ENCODE data around the gene ZRANB1. TPM values are rescaled to one million over a fixed set of nuclear protein-coding genes. Genes with fewer than 3 reads are reported as not detected.
"Not testable (repeated sequence)": the region's sequence is repeated elsewhere in the genome, so short reads cannot be mapped to it uniquely, and the experiment has no call there.

ZRANB1 gene
- total RNA-seq, result 24.2 TPM
- long read RNA-seq, full-length matches to known transcripts, result 6 of 73 reads
- long read RNA-seq, partial matches to known transcripts, result 3 of 73 reads
- long read RNA-seq, other reads (novel, unspliced or antisense), result 64 of 73 reads

DNA sequence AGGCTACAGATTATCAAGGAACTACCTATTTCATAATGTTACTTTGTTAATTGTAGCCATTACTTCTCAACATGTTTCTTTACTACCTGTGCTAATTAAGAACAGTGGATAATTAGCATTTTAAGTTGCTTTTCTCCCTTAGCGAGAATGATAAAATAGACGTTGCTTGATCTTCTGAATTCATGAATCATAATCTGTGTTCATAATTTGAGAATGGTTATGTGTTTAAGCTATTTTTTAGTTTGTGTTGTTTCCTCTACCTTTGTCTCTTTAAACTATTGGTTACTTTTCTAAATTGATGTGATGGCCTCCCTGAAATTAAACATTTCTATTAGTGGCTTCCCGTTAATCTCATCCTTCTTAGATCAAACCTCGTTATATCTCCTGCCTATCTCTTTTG lies at the start of gene ZRANB1:
Gene ZRANB1, plus strand, starts transcription at position 301 of the 400 bp plus-strand sequence. CDS start 371 bp downstream, outside the sequence.
- intact Hi-C loops (cut with DNase I), result no loop called here
- no peak for DNase-seq
- ATAC-seq (ENCODE audit: poor library complexity), result no peak

DNA sequence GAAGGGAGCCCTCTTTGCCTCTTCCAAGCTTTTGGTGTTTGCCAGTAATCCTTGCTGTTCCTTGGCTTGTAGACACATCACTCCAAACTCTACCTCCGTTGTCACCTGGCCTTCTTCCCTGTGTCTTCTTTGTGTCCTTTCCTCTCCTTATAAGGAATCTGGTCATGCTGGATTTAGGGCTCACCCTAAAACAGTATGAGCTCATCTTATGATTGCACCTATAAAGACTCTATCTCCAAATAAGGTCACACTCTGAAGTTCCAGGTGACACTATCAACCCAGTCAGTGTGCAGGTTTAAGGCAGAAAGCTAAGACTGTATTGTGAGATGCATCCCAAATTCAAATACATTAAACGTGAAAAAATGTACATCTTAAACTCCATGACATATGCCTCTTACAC lies 49.0 kb upstream of the ZRANB1 start:
- intact Hi-C loops (cut with DNase I), result no loop called here
- ATAC-seq (ENCODE audit: poor library complexity) (no peak), DNase-seq (no peak)

DNA sequence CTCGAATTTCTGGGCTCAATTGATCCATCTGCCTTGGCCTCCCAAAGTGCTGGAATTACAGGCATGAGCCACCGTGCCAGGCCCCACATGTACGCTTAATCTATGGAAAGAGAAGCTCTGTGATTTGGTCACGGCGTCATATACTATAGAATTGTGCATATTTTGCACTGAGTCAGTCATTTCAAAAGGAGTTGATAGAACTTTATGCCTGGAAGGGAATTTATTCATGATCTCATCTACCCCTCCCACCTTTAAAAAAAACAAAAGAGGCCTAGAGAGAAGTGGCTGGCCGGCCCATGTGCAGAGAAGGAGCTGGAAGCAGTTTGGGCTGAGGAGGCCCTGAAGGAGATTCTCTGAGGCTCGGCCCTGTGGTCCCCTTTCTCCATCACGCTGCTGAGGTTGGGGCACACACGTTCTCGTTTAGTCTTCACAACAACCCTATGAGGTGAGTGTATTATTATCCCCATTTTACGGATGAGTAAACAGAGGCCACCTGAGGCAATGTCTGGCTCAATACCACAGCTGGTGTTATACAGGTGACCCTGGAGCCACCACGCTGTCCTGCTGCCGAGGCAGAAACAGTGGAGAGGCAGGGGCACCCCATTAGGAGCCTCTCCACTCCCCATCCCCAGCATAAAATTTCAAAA lies 47.2 kb upstream of the ZRANB1 start:
- intact Hi-C loops (cut with DNase I), result no loop called here
- DNase-seq, result no peak

DNA sequence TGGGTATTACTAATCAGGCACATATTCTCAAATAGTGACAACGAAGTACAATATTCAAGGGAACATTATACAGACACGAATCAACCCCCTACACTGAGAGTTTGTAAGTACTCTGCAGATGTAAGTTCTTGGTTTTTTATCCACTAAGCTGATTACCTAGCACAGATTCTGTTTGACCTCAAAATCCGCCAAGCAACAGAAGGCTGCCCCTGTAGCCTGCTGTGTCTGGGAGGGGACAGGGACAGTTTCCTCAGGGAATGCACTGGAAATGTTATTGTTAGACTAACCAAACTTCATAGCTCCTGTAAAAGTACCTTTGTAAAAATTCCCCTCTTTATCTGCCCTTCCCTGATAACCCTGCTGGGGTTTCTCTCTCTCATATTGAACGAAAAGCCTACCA lies 45.2 kb upstream of the ZRANB1 start:
- intact Hi-C loops (cut with DNase I), result no loop called here
- ATAC-seq (ENCODE audit: poor library complexity), result no peak
- no peak for DNase-seq

More for the DNA sequence above, 47.2 kb upstream of the ZRANB1 start:
- no peak for ATAC-seq (ENCODE audit: poor library complexity)

DNA sequence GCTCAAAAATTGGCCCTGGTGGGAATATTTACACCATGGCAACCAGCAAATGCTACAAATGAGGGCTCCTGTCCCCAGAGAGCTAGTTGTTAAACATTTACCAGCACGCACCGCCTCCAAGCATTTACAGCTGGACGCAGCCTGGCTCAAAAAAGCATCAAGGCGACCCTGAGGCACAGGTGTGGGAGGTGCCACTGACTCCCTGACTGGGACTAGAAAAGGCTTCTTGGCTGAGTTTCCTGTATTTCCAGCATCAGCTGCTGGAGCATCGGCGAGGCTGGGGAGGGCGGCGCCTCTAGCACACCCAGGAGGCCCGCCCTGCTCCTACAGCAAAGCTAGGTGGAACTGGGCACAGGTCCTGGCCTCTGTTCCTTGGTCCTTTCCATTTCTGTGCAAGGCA lies 43.5 kb upstream of the ZRANB1 start:
- DNase-seq (no peak), ATAC-seq (ENCODE audit: poor library complexity) (no peak)
- intact Hi-C loops (cut with DNase I), result no loop called here

DNA sequence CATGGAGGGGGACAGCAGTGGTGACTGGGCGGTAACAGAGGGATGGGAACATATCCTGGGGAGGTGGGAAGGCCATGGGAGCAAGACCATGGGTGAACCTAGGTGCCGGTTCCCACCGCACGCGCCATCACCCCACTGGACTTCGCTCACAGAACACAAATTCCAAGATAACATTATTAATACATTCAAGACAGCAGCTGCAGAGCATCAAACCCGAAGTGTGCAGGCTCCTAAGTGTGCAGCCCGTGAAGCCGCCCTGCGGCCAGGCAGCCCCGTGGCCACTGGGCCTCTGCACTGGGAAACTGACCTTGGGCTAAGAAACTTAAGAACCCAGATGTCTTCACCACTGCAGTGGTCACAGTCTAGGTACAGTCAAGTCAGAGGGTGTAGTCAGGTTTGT lies 42.8 kb upstream of the ZRANB1 start:
- DNase-seq (no peak), ATAC-seq (ENCODE audit: poor library complexity) (no peak)
- intact Hi-C loops (cut with DNase I), result no loop called here

DNA sequence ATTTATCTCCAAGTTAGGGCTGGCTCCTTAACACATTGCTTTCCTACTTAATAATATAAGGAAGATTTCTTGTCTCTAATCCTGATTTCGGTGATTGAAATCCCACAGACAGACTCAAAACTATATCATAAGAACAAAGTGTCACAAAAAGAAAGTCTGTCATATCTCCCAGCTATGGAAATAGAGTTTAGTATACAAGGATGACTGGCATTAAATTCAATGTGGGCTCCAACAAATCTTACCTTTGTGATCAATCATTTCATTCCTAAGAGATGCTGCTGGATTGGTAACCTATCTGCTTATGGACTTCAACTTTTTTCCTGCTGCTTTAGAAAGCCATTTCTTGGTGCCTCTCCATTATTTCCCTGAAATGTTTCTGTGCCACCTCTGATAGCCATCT lies 39.5 kb upstream of the ZRANB1 start:
- DNase-seq (no peak), ATAC-seq (ENCODE audit: poor library complexity) (no peak)
- intact Hi-C loops (cut with DNase I), result no loop called here

DNA sequence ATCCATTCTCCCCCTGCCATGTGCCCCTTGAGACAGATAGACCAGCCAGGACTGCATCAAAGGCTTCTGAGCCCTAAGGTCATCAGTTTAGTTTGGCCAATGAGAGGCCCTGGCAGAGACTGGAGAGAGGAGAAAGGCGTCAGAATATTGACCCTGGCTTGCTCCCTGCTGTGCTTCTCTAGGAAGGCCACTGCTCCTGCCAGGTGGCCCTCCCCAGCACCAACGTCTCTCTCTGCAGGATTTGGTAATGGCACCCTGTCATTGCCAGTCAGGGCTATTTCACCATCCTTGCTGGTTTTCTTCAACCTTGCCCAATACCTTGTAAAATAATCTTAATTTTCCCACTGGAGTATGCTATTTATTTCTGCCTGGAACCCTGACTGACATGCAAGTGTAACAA lies 38.8 kb upstream of the ZRANB1 start:
- ATAC-seq (ENCODE audit: poor library complexity), result no peak
- intact Hi-C loops (cut with DNase I), result no loop called here
- no peak for DNase-seq

DNA sequence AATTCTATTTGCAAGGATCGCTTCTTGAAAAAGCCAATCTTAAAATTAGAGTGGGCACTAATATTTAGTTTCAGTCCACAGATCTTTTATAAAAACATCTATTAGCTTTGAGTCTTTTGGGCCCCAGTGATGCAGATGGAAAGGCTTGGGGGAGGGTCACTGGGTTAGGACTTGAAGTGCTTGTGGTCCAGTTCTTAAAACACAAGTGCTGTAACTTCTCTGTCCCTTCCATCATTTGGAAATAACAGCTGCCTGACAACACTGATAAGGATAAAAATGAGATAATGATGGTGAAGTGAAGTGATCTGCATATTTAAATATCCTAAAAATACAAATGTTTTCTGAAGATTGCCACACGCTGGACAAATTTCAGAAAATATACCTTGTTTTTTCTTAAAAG lies 37.1 kb upstream of the ZRANB1 start:
- intact Hi-C loops (cut with DNase I), result no loop called here
- ATAC-seq (ENCODE audit: poor library complexity), result no peak
- no peak for DNase-seq

DNA sequence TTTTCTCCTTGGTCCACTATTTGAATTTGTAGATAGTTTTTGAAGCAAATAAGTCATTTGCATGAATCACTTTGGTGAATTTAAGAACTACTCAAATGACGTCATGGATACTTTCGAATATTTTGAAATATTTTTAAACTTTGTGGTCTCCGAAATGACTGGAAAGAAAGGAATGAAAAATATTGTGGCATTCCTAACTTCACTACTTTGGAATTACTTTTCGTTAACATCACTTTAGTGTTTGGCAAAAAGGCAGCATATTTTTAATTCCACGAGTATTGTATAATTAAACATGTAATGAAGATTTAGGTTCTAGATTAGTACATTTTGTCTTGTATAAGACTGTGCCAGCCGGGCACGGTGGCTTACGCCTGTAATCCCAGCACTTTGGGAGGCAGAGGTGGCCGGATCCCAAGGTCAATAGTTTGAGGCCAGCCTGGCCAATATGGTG lies 35.3 kb upstream of the ZRANB1 start:
- DNase-seq (no peak), ATAC-seq (ENCODE audit: poor library complexity) (no peak)
- intact Hi-C loops (cut with DNase I), result no loop called here

DNA sequence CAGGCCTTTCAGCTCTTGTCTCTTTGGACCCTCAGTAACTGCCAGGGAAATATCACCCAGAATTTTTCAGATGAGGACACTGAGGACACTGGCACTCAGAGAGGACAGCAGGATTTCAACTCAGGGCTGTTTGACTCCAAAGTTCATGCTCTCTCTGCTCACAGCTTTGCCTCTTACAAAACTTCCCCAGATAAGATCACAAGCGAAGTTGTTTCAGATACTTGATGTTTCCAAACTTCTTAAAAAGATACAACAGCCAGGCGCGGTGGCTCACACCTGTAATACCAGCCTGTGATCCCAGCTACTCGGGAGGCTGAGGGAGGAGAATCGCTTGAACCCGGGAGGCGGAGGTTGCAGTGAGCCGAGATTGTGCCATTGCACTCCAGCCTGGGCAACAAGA lies 32.4 kb upstream of the ZRANB1 start:
- ATAC-seq (ENCODE audit: poor library complexity), result no peak
- intact Hi-C loops (cut with DNase I), result no loop called here
- DNase-seq, result no peak

DNA sequence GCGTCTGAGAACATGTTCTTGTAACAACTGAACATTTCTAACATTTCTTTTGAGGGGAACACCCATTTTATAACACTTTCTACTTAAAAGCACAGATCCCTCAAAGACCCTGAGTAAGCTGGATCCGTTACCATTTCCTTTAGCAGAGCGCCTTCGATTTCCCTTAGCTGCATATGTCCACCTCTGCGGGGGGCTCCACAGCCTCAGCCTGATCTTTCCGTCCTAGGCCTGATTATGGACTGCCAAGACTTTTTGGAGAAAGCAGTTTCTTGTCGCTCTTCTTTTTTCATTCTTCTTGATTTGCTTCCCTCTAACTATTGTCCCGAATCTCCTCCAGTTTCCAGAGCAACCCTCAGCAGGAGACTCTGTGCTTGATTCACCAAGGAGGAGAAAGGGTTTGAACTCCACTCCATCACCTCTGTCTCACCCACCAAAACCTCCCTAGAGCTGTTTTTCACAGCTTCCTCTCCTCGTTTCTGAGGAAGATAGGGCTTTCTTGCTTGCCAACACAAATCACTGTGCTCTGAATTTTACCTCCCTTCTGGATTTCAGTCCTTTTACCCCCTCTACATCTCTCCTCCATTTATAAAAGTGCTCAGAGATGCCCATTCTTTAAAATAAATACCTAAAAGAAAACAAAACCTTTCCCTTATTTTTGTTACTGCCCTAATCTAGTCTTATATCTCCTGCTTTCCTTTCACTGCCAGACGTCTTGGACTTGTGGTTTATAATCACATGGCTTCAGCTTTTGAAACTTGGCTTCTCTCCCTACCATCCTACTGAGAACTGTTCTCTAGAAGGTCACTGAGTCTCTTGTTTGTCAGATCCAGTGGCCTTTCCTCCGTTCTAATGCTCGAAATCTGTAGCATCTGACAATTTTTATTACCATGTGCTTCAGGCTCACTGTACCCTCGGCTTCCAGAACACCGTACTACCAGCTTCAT lies 30.5 kb upstream of the ZRANB1 start:
- ATAC-seq (ENCODE audit: poor library complexity), result peak; percentile 28
- DNase-seq, result no peak
- intact Hi-C loops (cut with DNase I), result no loop called here

DNA sequence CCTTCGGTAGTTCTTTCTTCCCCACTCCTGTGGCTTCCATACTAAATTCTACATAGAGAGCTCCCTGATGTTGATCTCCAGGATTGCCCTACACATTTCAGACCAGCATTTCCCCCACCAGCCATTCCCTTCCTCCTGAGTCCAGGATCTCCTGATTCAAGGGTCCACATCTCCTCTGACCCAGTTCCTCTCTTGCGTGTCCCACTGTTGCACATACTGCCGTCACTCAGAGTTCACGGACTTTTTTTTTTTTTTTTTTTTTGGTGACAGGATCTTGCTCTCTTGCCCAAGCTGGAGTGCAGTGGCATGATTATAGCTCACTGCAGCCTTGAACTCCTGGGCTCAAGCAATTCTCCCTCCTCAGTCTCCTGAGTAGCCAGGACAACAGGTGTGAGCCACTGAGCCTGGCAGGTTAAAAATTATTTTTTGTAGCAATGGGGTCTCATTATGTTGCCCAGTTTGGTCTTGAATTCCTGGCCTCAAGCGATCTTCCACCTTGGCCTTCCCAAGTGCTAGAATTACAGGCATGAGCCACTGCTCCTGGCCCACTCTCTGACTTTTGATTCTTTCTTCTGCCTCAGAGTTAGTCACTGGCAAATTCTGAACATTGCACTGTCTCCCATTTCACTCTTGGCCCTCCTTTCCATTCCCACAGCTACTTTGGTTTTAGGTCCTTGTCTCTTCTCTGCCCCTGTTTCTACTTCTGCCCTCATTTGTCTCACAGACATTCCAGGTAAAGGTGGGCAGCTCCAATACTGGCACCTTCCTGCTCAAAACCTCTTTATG lies 29.6 kb upstream of the ZRANB1 start:
- no peak for ATAC-seq (ENCODE audit: poor library complexity)
- intact Hi-C loops (cut with DNase I), result no loop called here
- no peak for DNase-seq

DNA sequence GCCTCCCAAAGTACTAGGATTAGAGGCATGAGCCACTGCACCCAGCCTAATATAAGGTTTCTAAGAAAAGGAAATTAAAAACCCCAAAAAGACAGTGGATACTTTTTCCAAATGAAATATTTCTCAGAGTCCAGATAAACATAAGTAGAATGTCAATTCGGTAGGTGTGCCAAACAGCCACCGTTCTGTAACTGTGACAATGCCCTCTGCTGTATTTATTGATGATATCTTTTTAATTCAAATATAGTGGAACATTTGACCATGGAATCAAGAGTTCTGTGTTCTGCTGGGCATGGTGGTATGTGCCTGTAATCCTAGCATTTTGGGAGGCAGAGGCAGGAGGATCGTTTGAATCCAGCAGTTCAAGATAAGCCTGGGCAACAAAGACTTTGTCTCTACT lies 28.8 kb upstream of the ZRANB1 start:
- no peak for DNase-seq
- ATAC-seq (ENCODE audit: poor library complexity), result no peak
- intact Hi-C loops (cut with DNase I), result no loop called here

DNA sequence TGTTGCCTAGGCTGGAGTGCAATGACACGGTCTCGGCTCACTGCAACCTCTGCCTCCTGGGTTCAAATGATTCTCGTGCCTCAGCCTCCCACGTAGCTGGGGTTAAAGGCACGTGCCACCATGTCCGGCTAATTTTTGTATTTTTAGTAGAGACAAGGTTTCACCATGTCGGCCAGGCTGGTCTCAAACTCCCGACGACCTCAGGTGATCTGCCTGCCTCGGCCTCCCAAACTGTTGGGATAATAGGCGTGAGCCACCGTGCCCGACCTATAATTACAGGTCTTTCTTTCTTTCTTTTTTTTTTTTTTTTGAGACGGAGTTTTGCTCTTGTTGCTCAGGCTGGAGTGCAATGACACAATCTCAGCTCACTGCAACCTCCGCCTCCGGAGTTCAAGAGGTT lies 27.5 kb upstream of the ZRANB1 start:
- DNase-seq; ATAC-seq (ENCODE audit: poor library complexity); intact Hi-C loops (cut with DNase I): not testable (repeated sequence)

DNA sequence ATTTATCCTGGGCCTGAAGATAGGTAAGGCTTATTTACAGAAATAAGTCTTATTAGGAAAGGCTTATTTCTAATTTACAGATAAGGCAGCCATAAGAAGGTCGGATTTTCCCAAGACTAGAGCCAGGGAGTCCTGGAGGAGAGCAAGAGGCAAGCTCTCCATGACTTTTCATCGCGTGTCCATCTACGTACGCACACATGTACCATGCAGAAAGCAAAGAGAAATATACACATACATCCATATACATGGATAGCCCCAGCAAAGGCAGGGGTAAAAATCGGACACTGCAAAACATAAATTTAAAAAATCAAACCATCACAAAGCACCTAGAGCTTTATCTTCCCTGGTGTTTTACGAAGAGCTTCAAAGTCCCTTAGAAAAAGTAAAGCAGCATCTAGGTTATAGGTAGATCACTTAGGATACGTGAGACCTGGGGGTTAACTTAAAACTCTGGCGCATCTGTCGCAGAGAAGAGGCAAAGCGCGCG lies 25.8 kb upstream of the ZRANB1 start:
- intact Hi-C loops (cut with DNase I), result no loop called here
- ATAC-seq (ENCODE audit: poor library complexity) (peak; percentile 6), DNase-seq (no peak)

DNA sequence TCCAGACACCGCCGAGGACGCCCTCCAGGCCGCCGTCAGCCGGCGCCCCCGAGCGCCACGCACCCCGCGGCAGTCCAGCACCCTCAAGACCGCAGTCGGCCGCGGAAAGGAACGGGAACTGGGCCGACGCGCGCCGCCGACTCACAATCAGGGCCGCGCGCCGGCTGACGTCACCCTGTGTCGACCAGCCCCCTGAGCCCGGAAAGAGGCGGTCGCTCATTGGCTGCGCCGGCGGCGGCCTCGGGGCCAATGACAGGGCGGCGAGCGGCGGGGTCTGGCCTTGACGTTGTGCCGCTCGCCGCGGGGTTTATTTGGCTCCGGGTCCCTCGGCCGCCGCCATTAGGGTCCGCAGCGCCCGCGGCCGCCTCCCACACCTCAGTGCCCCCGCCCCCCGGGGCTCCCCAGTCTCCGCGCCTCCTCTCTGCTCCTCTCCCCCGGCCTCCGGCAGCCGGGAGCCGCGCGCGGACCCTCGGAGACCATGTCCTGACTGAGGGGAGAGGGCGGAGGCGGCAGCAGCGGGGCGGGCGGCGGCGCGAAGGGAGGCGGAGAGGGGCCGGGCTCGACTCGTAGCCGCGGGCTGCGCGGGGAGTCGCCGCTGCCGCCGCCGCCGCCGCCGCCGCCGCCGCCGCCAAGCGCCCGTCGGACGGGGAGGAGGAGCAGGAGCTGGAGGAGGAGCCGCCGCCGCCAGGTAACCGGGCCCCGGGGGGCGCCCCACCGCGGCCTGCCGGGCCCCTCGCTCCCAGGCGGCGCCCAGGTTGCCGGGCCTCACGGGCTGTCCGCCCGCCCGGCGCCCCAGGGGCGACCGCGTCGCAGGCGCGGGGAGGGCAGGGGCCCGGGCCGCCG lies 25.1 kb upstream of the ZRANB1 start:
- intact Hi-C loops (cut with DNase I), result no loop called here
- ATAC-seq (ENCODE audit: poor library complexity) (peak; percentile 98), DNase-seq (peak; percentile 100)
